Caco-2 (cell line): ENCODE data around the gene TRIM72. TPM values are rescaled to one million over a fixed set of nuclear protein-coding genes. Genes with fewer than 3 reads are reported as not detected.
"Not testable (repeated sequence)": the region's sequence is repeated elsewhere in the genome, so short reads cannot be mapped to it uniquely, and the experiment has no call there.

Experiments
- BruUV-seq: library from RNA; stranded (reverse); fragments of 400-500 nt; replicated peaks from 2 replicates; lab custom pipeline; 2021; lab: Mats Ljungman, UMichigan
- CTCF ChIA-PET: fragments of 300-600 bp; sonication (Branson Sonifier 250); formaldehyde crosslinking; loops from one replicate; lab custom pipeline; 2022; ENCODE audit warnings: antibody characterized with exemption; lab: Charles Lee
- POLR2A ChIA-PET: fragments of 300-600 bp; sonication (Branson Sonifier 250); formaldehyde crosslinking; loops from one replicate; lab custom pipeline; 2022; ENCODE audit warnings: antibody characterized with exemption; lab: Charles Lee
- DNase-seq, 2 experiments: peaks; one replicate each; pipeline versions ENCODE4 v3.0.0 to v3.0.0-alpha.2; 2020 to 2022
- H3K27me3 ChIP-seq: replicated peaks from 2 replicates; pipeline ENCODE4 v1.6.0; 2011; ENCODE audit warnings: low read length; ENCODE audit not compliant: control insufficient read depth, insufficient read depth
- H3K36me3 ChIP-seq: 2 replicates; pipeline ENCODE4 v1.5.1; 2011; ENCODE audit warnings: low read length; ENCODE audit not compliant: control insufficient read depth, insufficient read depth
- H3K4me1 ChIP-seq: fragments of 250-450 bp; sonication (Bioruptor Pico); 2 replicates; pipeline ENCODE4 v1.5.1; 2020; ENCODE audit warnings: mild to moderate bottlenecking
- H3K4me3 ChIP-seq: 2 replicates; pipeline ENCODE4 v1.5.1; 2011; ENCODE audit warnings: low read depth, mild to moderate bottlenecking, control low read depth, low read length
- H3K9me3 ChIP-seq: fragments of 250-450 bp; sonication (Bioruptor Pico); 2 replicates; pipeline ENCODE4 v1.5.1; 2020; ENCODE audit warnings: mild to moderate bottlenecking, moderate library complexity
- H3K27ac Mint-ChIP-seq: one replicate; pipeline ENCODE4 v1.8.0; 2022; ENCODE audit warnings: mixed read lengths; ENCODE audit not compliant: unreplicated experiment
- H3K27me3 Mint-ChIP-seq: one replicate; pipeline ENCODE4 v1.8.0; 2022; ENCODE audit warnings: mixed read lengths; ENCODE audit not compliant: insufficient read depth, unreplicated experiment
- H3K36me3 Mint-ChIP-seq: one replicate; pipeline ENCODE4 v1.8.0; 2022; ENCODE audit warnings: mild to moderate bottlenecking, mixed read lengths; ENCODE audit not compliant: insufficient read depth, unreplicated experiment
- H3K4me1 Mint-ChIP-seq: one replicate; pipeline ENCODE4 v1.8.0; 2022; ENCODE audit warnings: low read depth, mixed read lengths; ENCODE audit not compliant: unreplicated experiment
- H3K4me3 Mint-ChIP-seq: one replicate; pipeline ENCODE4 v1.8.0; 2022; ENCODE audit warnings: mild to moderate bottlenecking, moderate library complexity, mixed read lengths; ENCODE audit not compliant: unreplicated experiment
- H3K9me3 Mint-ChIP-seq: one replicate; pipeline ENCODE4 v1.8.0; 2022; ENCODE audit warnings: mixed read lengths; ENCODE audit not compliant: unreplicated experiment
- CTCF ChIP-seq, 2 experiments: fragments of 200-600 bp in 1 of 2; IDR thresholded peaks; 1 replicate in 1 of 2; 2 replicates in 1 of 2; pipeline versions ENCODE4 v1.5.1 to v1.8.0; 2011 to 2022; ENCODE audit warnings: antibody characterized with exemption in 1 of 2, control low read depth in 1 of 2, inconsistent platforms in 1 of 2, low read depth in 1 of 2, low read length in 1 of 2, mild to moderate bottlenecking in 1 of 2, moderate library complexity in 1 of 2; ENCODE audit not compliant: insufficient read depth in 1 of 2, severe bottlenecking in 1 of 2, unreplicated experiment in 1 of 2
- intact Hi-C: fragments of 100-400 bp; cut with micrococcal nuclease; formaldehyde crosslinking; loops from one replicate; pipeline ENCODE4 v1.10.0; 2022; ENCODE audit not compliant: unreplicated experiment
- total RNA-seq: library from RNA; stranded (reverse); gene quantifications from 2 replicates; pipeline ENCODE4 v1.2.3, GENCODE V29; 2022

TRIM72 gene
- total RNA-seq, 1 experiment from 2014 or later = 0.07 TPM

GRCh38 chr16:31274831-31275816 is 61.2 kb downstream of the TRIM72 start:
- Mint-ChIP-seq H3K4me3 (no peak overlapping the region), H3K4me1 (no peaks in the 10 kb centered on the region), H3K27ac (no peak overlapping the region), H3K9me3 (no peaks in the 10 kb centered on the region), H3K27me3 (peaks cover 14% of the 10 kb centered on the region), H3K36me3 (no peaks in the 10 kb centered on the region)
- no peaks in the 10 kb centered on the region for H3K9me3 ChIP-seq
- intact Hi-C loops = no loop called here
- no TSS peak for BruUV-seq
- no peak for DNase-seq
- ChIA-PET POLR2A (no interaction called here), CTCF (no interaction called here)
- no peak overlapping the region for H3K4me3 ChIP-seq
- TF ChIP-seq CTCF (IDR thresholded peaks at IDR 0.05; ENCODE audit: insufficient read depth in 1 of 2, low read depth in 1 of 2, low read length in 1 of 2, severe bottlenecking in 1 of 2, unreplicated experiment in 1 of 2) = no peak
- H3K36me3 ChIP-seq = no peaks in the 10 kb centered on the region
- H3K4me1 ChIP-seq = no peaks in the 10 kb centered on the region
- H3K27me3 ChIP-seq = no peaks in the 10 kb centered on the region

GRCh38 chr16:31276600-31276999 is 62.7 kb downstream of the TRIM72 start:
- Histone ChIP-seq H3K9me3 (no peaks in the 10 kb centered on the region), H3K36me3 (no peaks in the 10 kb centered on the region), H3K27me3 (no peaks in the 10 kb centered on the region), H3K4me3 (no peak overlapping the region), H3K4me1 (no peaks in the 10 kb centered on the region)
- DNase-seq = no peak
- Mint-ChIP-seq H3K4me1 (no peaks in the 10 kb centered on the region), H3K36me3 (no peaks in the 10 kb centered on the region), H3K4me3 (no peak overlapping the region), H3K27me3 (peaks cover 13% of the 10 kb centered on the region), H3K9me3 (no peaks in the 10 kb centered on the region), H3K27ac (no peak overlapping the region)
- POLR2A ChIA-PET = interaction anchor here (0.6 kb wide), 1 partner anchor 122 kb away, joined by 4 read pairs; no protein-coding TSS in a partner anchor
- BruUV-seq = no TSS peak
- intact Hi-C loops = no loop called here
- CTCF ChIA-PET = no interaction called here
- no peak for TF ChIP-seq CTCF (IDR thresholded peaks at IDR 0.05; ENCODE audit: insufficient read depth in 1 of 2, low read depth in 1 of 2, low read length in 1 of 2, severe bottlenecking in 1 of 2, unreplicated experiment in 1 of 2)

- Histone ChIP-seq H3K36me3 (no peaks in the 10 kb centered on the region), H3K27me3 (no peaks in the 10 kb centered on the region), H3K4me1 (no peaks in the 10 kb centered on the region), H3K4me3 (no peak overlapping the region), H3K9me3 (no peaks in the 10 kb centered on the region)
- CTCF ChIA-PET = no interaction called here
- no peak for TF ChIP-seq CTCF (IDR thresholded peaks at IDR 0.05; ENCODE audit: insufficient read depth in 1 of 2, low read depth in 1 of 2, low read length in 1 of 2, severe bottlenecking in 1 of 2, unreplicated experiment in 1 of 2)
- Mint-ChIP-seq H3K27ac (no peak overlapping the region), H3K4me3 (no peak overlapping the region), H3K36me3 (no peaks in the 10 kb centered on the region), H3K27me3 (peaks cover 9% of the 10 kb centered on the region), H3K9me3 (no peaks in the 10 kb centered on the region), H3K4me1 (no peaks in the 10 kb centered on the region)
- no TSS peak for BruUV-seq
- DNase-seq = no peak
- POLR2A ChIA-PET = no interaction called here
- intact Hi-C loops = no loop called here
These were observed 63.8 kb downstream of the TRIM72 start for GRCh38 chr16:31277659-31278260.

GRCh38 chr16:31278853-31279252 is 64.9 kb downstream of the TRIM72 start:
- POLR2A ChIA-PET, H3K4me3 ChIP-seq, H3K27ac Mint-ChIP-seq, DNase-seq, BruUV-seq, H3K4me1 ChIP-seq, H3K9me3 Mint-ChIP-seq, H3K4me1 Mint-ChIP-seq, H3K27me3 ChIP-seq, intact Hi-C loops, CTCF ChIA-PET, H3K27me3 Mint-ChIP-seq, H3K36me3 Mint-ChIP-seq, H3K4me3 Mint-ChIP-seq, H3K9me3 ChIP-seq, H3K36me3 ChIP-seq: not testable (repeated sequence)
